IPS-NIHi7 (cell line): ENCODE data around the gene SLC52A3.
"Not testable (repeated sequence)": the region's sequence is repeated elsewhere in the genome, so short reads cannot be mapped to it uniquely, and the experiment has no call there.

Experiments used
- DNase-seq: peaks from one replicate; pipeline ENCODE4 v3.0.0; 2012; ENCODE audit warnings: mixed read lengths; ENCODE audit errors: extremely low spot score

SLC52A3 gene

GRCh38 chr20:768426-768978 is at the start of gene SLC52A3:
SLC52A3 (minus strand) TSS chr20:768500; CDS start chr20:765774, 2,726 bp downstream.
- DNase-seq = peak; percentile 82

DNA sequence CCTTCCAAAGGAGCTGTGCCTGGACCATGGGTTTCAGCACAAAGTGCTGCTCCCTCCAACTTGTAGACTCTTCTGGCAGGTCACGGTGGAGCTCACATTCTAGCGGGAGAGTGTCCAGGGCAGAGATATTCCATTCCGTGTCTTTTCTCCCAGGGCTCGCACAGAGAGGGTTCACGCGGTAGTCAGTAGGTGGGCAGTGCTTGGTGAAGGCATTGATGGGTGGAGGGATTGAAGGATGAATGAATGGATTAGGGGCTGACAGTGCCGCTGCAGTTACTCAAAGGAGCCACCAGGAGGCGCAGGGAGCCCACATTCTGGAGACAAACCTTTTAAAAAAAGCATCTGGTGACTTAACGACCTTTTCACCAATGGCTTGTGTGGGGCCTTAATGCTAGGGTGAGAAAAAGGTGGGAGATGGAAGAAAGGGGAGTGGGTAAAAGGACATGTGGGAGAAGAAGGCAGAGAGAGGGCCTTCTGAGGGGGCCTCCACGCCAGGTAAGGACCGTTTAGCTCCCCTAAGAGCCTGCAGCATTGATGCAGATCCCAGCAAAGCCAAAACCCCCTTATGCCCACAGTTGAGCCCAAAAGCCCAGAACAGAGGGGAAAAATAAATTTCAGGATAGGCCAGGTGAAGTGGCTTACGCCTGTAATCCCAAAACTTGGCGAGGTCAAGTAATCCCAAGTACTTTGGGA is 47.8 kb upstream of the SLC52A3 start:
- DNase-seq = peak; percentile 88

- no peak for DNase-seq
Measured at GRCh38 chr20:815226-815625, 46.9 kb upstream of the SLC52A3 start.

- DNase-seq = no peak
Measured at GRCh38 chr20:813390-813789, 45.1 kb upstream of the SLC52A3 start.

GRCh38 chr20:812435-812814 is 44.1 kb upstream of the SLC52A3 start:
- not testable (repeated sequence) for DNase-seq

DNA sequence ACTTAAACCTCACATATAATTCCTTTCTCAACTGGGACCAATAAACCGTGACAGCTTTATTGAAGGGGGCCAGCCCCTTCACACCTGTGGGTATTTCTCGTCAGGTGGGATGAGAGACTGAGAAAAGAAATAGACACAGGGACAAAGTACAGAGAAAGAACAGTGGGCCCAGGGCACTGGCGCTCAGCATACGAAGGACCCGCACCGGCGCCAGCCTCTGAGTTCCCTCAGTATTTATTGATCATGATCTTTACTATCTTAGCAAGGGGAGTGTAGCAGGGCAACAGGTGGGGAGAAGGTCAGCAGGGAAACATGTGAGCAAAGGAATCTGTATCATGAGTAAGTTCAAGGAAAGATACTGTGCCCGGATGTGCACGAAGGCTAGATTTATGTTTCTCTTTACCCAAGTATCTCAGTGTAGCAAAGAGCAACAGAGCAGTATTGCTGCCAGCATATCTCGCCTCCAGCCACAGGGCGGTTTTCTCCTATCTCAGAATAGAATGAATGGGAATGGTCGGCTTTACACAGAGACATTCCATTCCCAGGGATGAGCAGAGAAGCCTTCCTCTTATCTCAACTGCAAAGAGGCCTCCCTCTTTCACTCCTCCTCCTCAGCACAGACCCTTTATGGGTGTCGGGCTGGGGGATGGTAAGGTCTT is 43.6 kb upstream of the SLC52A3 start:
- DNase-seq = not testable (repeated sequence)

DNA sequence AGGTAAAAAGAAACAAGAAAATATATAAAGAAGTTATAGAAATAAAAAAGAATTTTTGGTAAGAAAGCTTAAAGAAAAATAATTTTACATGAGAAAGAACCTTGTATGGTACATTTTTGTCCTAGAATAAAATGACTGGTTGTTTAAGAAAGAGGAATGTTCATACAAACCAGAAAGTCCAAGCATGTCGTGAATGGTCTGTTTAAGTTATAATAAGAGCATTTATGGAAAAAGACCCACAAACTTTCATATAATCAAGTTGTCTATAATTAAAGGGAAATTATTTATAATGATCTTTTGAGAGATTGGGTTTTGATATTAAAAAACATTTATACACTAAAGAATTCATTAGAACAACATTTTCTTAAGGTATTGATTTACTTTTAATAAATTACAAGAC is 37.4 kb upstream of the SLC52A3 start:
- DNase-seq = no peak

- no peak for DNase-seq
Measured at GRCh38 chr20:801678-802077, 33.4 kb upstream of the SLC52A3 start.

GRCh38 chr20:800026-800425 is 31.7 kb upstream of the SLC52A3 start:
- not testable (repeated sequence) for DNase-seq

GRCh38 chr20:798746-799145 is 30.4 kb upstream of the SLC52A3 start:
- not testable (repeated sequence) for DNase-seq

DNA sequence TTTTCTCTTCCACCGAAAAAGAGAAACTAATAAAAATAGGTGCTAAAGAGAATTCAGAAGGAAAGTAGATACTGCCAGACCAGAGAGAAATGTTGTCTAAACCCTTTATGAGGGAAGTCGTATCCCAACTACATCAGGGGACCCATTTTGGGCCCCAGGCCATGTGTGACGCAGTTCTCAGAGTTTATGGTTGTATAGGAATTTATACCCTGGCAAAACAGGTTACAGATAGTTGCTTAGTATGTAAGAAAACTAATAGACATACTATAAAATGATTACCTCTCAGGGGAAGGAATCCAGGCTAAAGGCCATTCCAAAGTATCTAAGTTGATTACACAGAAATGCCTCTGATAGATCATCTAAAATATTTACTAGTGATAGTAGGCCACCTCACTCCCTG is 28.6 kb upstream of the SLC52A3 start:
- no peak for DNase-seq

GRCh38 chr20:792248-792647 is 23.9 kb upstream of the SLC52A3 start:
- DNase-seq = no peak

DNA sequence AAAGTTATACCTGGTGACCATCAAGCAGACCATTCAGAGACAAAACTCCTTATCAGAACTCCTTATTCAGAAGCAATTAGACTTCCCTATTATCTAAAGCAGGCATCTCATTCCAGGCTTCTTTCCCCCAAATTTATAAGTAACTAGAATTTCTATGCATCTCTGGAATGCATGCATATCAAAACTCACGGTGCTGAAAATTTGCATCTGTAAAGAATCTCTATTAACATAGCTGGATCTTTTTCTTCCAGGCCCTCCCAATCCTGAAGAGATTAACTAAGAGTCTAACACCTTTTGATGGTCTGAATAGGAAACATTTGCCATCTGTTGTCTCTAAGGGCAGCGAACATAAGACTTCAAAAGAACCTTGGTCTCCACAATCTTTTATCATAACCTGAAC is 22.8 kb upstream of the SLC52A3 start:
- no peak for DNase-seq

DNA sequence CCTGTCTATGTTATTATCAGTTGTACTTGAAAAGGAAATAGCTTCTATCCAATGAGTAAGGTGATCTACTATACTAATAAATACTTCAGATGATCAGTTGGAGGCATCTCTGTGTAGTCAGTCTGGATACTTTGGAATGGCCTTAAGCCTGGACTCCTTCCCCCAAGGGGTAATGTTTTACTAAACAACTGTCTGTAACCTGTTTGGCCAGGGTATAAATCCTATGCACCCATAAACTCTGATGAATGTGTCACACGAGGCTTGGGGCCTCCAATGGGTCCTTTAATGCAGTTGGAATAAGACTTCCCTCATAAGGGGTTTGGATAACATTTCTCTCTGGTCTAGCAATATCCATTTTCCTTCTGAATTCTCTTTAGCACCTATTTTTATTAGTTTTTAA is 19.5 kb upstream of the SLC52A3 start:
- no peak for DNase-seq

DNA sequence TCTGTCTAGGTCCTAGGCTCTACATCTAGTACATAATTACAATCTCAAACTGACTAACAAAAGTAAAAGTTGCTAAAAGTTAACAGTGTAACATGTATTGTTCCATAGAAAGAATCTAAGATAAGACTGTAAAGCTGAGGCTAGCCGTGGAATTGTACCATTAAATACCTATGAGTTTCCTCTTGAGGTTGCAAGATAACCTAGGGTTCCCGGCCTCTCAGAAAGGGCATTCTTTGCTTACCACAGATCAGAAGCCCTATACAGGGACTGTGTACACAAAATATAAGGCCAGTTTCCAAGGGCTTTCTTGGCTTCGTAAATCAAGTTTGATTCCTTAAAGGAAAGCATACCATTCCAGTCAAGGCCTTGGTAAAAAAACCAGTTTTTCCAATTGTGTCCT is 11.5 kb upstream of the SLC52A3 start:
- no peak for DNase-seq

DNA sequence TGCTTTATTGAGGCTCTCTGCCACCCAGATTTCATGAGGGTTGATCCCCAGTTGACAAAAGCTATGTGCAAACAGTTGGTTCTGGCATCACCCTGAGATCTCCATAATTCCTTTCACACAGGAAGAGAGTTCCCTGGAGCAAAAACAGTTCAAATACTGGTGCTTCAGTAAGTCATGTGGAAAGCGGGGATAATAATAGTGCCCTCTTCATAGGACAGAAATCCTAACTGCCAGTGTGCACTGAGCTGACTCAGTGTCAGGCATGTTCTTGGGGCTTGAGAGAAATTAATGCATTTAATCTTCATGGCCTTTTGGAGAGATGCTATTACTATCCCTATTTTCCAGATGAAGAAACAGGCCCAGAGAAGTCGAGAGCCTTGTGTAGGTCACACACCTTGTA is 7.9 kb upstream of the SLC52A3 start:
- no peak for DNase-seq

GRCh38 chr20:775679-776135 is 7.4 kb upstream of the SLC52A3 start:
- DNase-seq = peak; percentile 81

- no peak for DNase-seq
Measured at GRCh38 chr20:774660-775057, 6.4 kb upstream of the SLC52A3 start.

DNA sequence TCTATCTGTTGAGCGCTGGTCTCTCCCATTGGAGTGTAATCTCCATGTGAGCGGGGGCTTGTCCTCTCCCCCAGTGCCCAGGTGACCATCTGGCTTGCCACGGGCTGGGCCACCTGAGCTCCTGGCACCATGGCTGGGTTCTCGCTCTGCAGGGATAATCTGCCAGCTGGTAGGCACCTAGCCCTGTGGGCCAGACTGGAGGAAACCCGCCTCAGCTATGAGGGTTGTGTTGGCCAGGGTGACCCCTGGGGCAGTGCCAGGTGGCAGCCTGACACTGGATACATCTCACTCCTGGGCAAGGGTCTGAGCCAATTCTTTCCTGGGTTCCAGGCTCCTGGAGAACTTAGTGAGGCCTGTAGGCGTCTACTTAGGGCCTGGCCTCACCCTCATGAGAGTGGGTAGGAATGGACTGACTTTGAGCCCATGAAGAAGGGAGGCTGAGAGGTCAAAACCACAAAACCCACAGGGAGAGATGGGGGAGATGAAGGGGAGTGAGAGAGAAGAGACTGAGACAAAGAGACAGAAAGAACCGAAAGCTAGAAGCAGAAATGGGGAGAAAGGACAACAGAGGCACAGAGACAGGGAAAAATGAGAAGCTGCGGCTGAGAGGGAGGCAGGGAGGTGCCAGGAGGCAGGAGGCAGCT is 5.8 kb upstream of the SLC52A3 start:
- no peak for DNase-seq

DNA sequence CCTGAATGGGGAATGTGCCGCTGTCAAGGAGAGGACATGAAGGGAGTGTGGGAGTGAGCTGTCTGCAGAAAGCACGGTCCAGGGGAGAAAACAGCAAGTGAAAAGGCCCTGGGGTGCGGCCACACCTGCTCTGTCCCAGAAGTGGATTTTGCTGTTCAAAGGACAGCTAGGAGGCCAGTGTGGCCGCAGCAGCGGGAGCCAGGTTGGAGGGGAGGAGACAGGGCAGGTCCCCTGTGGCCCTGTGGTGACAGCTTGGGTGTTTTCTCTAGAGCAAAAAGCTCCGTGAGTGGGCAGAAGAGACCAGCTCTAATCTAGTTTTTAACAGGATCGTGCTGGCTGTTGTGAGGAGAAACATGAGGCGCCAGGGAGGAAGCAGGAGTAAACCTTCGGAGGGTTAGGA is 4.5 kb upstream of the SLC52A3 start:
- DNase-seq = no peak

GRCh38 chr20:771741-772464 is 3.6 kb upstream of the SLC52A3 start:
- DNase-seq = no peak

DNA sequence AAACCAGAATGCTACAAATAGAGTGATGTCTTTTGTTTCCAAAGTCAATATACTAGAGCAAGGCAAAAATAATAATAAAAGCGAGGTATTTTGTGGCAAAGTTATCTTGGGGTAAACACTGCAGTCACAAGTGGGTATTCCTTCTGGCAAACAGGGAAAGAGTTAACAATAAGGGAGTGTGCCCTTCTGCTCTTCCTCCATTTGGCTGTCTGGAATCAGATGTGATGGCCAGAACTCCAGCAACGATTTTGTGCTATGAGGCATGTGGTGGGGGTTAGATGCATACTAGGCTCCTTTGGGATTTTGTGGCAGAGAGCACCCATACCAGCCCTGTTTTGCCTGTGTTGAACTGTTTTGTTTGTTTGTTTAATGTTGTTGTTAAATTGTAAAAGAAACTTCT is 2.4 kb upstream of the SLC52A3 start:
- no peak for DNase-seq
